K562 (cell line): ENCODE data around the gene CHMP2A. TPM values are rescaled to one million over a fixed set of nuclear protein-coding genes. Genes with fewer than 3 reads are reported as not detected.

Experiments used
- CBX2 ChIP-seq: fragments of 200-600 bp; sonication (generic); IDR thresholded peaks from one replicate; pipeline ENCODE4 v1.6.1; 2012; ENCODE audit warnings: mild to moderate bottlenecking, low read length, inconsistent platforms; ENCODE audit not compliant: insufficient read depth, poor library complexity, severe bottlenecking
- CXXC5 ChIP-seq: fragments of 250-450 bp; sonication (Bioruptor Pico); IDR thresholded peaks from 2 replicates; pipeline ENCODE4 v1.8.0; 2022; ENCODE audit warnings: inconsistent platforms, mild to moderate bottlenecking, moderate library complexity
- ERF ChIP-seq: fragments of 450-650 bp; formaldehyde crosslinking; IDR thresholded peaks from 2 replicates; pipeline ENCODE4 v1.4.0; 2020; ENCODE audit warnings: mild to moderate bottlenecking, mixed read lengths
- FOXK2 ChIP-seq, 2 experiments: fragments of 450-650 bp; IDR thresholded peaks in 1 of 2; conservative IDR thresholded peaks in 1 of 2; 2 replicates each; pipeline ENCODE4 v1.6.1; 2016; ENCODE audit warnings: low read depth in 2 of 2, mild to moderate bottlenecking in 1 of 2
- GATAD2A ChIP-seq: fragments of 450-650 bp; IDR thresholded peaks from 2 replicates; pipeline ENCODE4 v1.6.1; 2017
- HDAC2 ChIP-seq: fragments of 450-650 bp; IDR thresholded peaks from 2 replicates; pipeline ENCODE4 v1.6.1; 2016; ENCODE audit warnings: mild to moderate bottlenecking
- HEY1 ChIP-seq: fragments of 250-450 bp; sonication (Bioruptor Pico); IDR thresholded peaks from 2 replicates; pipeline ENCODE4 v1.5.0; 2020; ENCODE audit warnings: mild to moderate bottlenecking, moderate library complexity, borderline replicate concordance
- HOXB6 ChIP-seq: fragments of 250-450 bp; sonication (Bioruptor Pico); IDR thresholded peaks from 2 replicates; pipeline ENCODE4 v1.5.1; 2022; ENCODE audit warnings: mild to moderate bottlenecking, borderline replicate concordance
- JUND ChIP-seq, 2 experiments: IDR thresholded peaks; 2 replicates in 1 of 2; 3 replicates in 1 of 2; pipeline ENCODE4 v1.6.1; 2011; ENCODE audit warnings: borderline replicate concordance in 2 of 2, low read depth in 2 of 2, low read length in 2 of 2, improper control_type of control experiment in 1 of 2, missing biosample characterization in 1 of 2, missing genetic modification characterization in 1 of 2, missing genetic modification reagents in 1 of 2
- MBD1 ChIP-seq: fragments of 250-450 bp; sonication (Bioruptor Pico); IDR thresholded peaks from 2 replicates; pipeline ENCODE4 v1.8.0; 2022; ENCODE audit warnings: inconsistent platforms
- MEIS2 ChIP-seq: fragments of 450-650 bp; IDR thresholded peaks from 2 replicates; pipeline ENCODE4 v1.6.1; 2014; ENCODE audit warnings: mild to moderate bottlenecking; ENCODE audit not compliant: partially characterized antibody
- MTA3 ChIP-seq: fragments of 450-650 bp; formaldehyde crosslinking; IDR thresholded peaks from 2 replicates; pipeline ENCODE4 v1.6.1; 2017; ENCODE audit warnings: mild to moderate bottlenecking, borderline replicate concordance
- RBM15 ChIP-seq: fragments of 200-400 bp; formaldehyde crosslinking; IDR thresholded peaks from 2 replicates; pipeline ENCODE4 v1.6.1; 2018; ENCODE audit warnings: mild to moderate bottlenecking, low read length, moderate library complexity; ENCODE audit not compliant: insufficient read depth
- RBM25 ChIP-seq: fragments of 200-400 bp; formaldehyde crosslinking; IDR thresholded peaks from 2 replicates; pipeline ENCODE4 v1.6.1; 2018; ENCODE audit warnings: low read length, low read depth, moderate library complexity; ENCODE audit not compliant: severe bottlenecking
- TRIM28 ChIP-seq: fragments of 450-650 bp; IDR thresholded peaks from 2 replicates; pipeline ENCODE4 v1.6.1; 2017
- ZC3H8 ChIP-seq: fragments of 450-650 bp; IDR thresholded peaks from 2 replicates; pipeline ENCODE4 v1.6.1; 2017
- ZNF253 ChIP-seq: fragments of 250-450 bp; sonication (Bioruptor Pico); conservative IDR thresholded peaks from 2 replicates; pipeline ENCODE4 v1.6.1; 2021; ENCODE audit warnings: mild to moderate bottlenecking
- ZNF57 ChIP-seq: fragments of 450-650 bp; formaldehyde crosslinking; IDR thresholded peaks from 2 replicates; pipeline ENCODE4 v1.4.0; 2020; ENCODE audit warnings: mild to moderate bottlenecking, moderate library complexity
- ZNF699 ChIP-seq: fragments of 250-450 bp; sonication (Bioruptor Pico); IDR thresholded peaks from 2 replicates; pipeline ENCODE4 v1.8.0; 2021; ENCODE audit warnings: mild to moderate bottlenecking, moderate library complexity; ENCODE audit not compliant: insufficient replicate concordance
- ZSCAN32 ChIP-seq: fragments of 450-650 bp; formaldehyde crosslinking; IDR thresholded peaks from 2 replicates; pipeline ENCODE4 v1.4.0; 2020; ENCODE audit warnings: mild to moderate bottlenecking, moderate library complexity
- polyA plus RNA-seq, 8 experiments: library from polyadenylated mRNA; depleted of rRNA in 4 of 8; stranded (reverse) in 5 of 8; unstranded in 3 of 8; fragments of >200 nt; fragmentation: Nextera tagmentation in 2 of 8; fragmentation: Illumina TruSeq in 1 of 8; extraction: Ambion mirVana in 2 of 8; extraction: Trizol in 1 of 8; gene quantifications; 2 replicates each; pipeline versions ENCODE4 v1.2.1 to v1.2.3, GENCODE V29; 2011 to 2014; ENCODE audit warnings: inconsistent platforms in 1 of 8, missing spikeins in 1 of 8
- total RNA-seq, 7 experiments: library from RNA; depleted of rRNA in 6 of 7; stranded (reverse); fragments of >200 nt in 6 of 7; fragmentation: Illumina TruSeq in 2 of 7; extraction: Trizol in 2 of 7; gene quantifications; 2 replicates each; pipeline versions ENCODE4 v1.2.1 to v1.2.3, GENCODE V29; 2011 to 2021; ENCODE audit warnings: low replicate concordance in 1 of 7
- TF ChIP-seq, protein P1 (sequence below), 2 experiments: IDR thresholded peaks in 1 of 2; conservative IDR thresholded peaks in 1 of 2; 2 replicates each; pipeline ENCODE4 v1.6.1; 2016; ENCODE audit warnings: low read depth in 2 of 2, mild to moderate bottlenecking in 1 of 2, missing compliant biosample characterization in 1 of 2, missing genetic modification characterization in 1 of 2, moderate library complexity in 1 of 2
- TF ChIP-seq, protein P2 (sequence below), 2 experiments: fragments of 250-450 bp in 1 of 2; fragments of 450-650 bp in 1 of 2; sonication (Bioruptor Pico) in 1 of 2; IDR thresholded peaks; 2 replicates each; pipeline versions ENCODE4 v1.6.1 to v1.8.0; 2016 to 2021; ENCODE audit warnings: mild to moderate bottlenecking in 2 of 2, moderate library complexity in 2 of 2, missing compliant biosample characterization in 1 of 2, missing genetic modification characterization in 1 of 2

The CHMP2A gene
- total and polyA plus RNA-seq, 9 of the 15 experiments (the other 6 are each of a cell fraction or from before 2014, with no cell fraction given), result 57.6 to 159 (median 87.2) TPM

DNA sequence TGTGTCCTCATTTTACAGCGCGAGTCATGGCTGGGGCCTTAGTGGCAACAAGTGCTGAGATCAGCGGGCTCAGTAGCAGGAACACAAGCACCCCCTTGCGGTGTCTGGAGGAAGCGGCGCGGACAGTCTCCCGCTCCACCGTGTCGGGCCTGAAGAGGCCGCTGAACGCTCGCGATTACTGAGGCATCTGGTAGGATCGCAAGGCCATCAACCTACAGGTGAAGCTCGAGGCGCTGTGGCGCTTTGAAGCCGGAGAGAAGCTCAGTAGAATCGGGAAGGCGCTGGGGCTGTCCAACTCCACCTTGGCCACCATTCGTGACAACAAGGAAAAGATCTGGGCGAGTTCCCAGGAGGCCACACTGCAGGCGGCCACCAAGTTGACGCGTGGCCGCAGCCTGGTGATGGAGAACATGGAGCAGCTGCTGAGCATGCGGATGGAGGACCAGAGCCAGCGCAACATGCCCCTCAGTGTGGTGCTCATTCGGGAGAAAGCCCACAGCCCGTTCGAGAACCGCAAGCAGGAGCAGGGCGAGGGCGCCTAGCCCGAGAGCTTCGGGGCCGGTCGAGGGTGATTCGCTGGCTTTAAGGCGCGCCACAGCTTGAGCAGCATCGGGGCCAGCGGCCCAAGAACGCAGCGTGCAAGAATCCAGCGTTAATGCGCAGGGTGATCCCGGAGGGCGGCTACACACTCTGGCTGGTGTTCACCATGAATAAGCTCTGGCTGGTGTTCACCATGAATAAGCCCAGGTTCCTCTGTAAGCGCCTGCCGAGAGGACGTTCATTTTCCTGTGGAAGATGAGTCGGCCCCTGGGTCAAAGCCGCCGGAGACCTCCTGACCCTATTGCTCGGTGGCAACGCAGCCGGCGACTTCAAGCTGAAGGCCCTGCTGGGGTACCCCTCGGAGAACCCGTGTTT lies 26.6 kb upstream of the CHMP2A start (continued):
- TF ChIP-seq, protein P1, sequence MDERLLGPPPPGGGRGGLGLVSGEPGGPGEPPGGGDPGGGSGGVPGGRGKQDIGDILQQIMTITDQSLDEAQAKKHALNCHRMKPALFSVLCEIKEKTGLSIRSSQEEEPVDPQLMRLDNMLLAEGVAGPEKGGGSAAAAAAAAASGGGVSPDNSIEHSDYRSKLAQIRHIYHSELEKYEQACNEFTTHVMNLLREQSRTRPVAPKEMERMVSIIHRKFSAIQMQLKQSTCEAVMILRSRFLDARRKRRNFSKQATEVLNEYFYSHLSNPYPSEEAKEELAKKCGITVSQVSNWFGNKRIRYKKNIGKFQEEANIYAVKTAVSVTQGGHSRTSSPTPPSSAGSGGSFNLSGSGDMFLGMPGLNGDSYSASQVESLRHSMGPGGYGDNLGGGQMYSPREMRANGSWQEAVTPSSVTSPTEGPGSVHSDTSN (CRISPR knock-in tag; IDR thresholded peaks at IDR 0.05; ENCODE audit: low read depth), result no peak
- TF ChIP-seq, protein P1 (tag; conservative IDR thresholded peaks at IDR 0.05; ENCODE audit: low read depth), result no peak
- TF ChIP-seq ZC3H8 (no peak), ZNF253 (no peak), FOXK2 (conservative IDR thresholded peaks at IDR 0.05 in 1 of 2, IDR thresholded peaks at IDR 0.05 in 1 of 2; ENCODE audit: low read depth in 2 of 2) (peak; percentile 93 to 95; a peak in 3 of 4 replicates), CXXC5 (CRISPR knock-in tag) (peak; percentile 59; the same call in 1 of the 2 replicates), HOXB6 (CRISPR knock-in tag) (no peak), HEY1 (CRISPR knock-in tag) (no peak), TRIM28 (peak; percentile 64; the same call in 1 of the 2 replicates), MTA3 (peak; percentile 61; the same call in 1 of the 2 replicates), GATAD2A (no peak), CBX2 (no peak), RBM25 (no peak), ZSCAN32 (CRISPR knock-in tag) (no peak), ZNF699 (CRISPR knock-in tag) (no peak), ERF (CRISPR knock-in tag) (no peak), HDAC2 (no peak), MEIS2 (no peak), MBD1 (CRISPR knock-in tag) (peak; percentile 96), JUND (IDR thresholded peaks at IDR 0.05; ENCODE audit: borderline replicate concordance, low read depth, low read length) (peak; percentile 84), JUND (tag; IDR thresholded peaks at IDR 0.05; ENCODE audit: borderline replicate concordance, low read depth, low read length) (peak; percentile 83; the same call in 1 of the 3 replicates), RBM15 (no peak), ZNF57 (CRISPR knock-in tag) (no peak)
- TF ChIP-seq, protein P2, sequence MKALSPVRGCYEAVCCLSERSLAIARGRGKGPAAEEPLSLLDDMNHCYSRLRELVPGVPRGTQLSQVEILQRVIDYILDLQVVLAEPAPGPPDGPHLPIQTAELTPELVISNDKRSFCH (CRISPR knock-in tag; IDR thresholded peaks at IDR 0.05), result no peak
- TF ChIP-seq, protein P2 (tag; IDR thresholded peaks at IDR 0.05), result no peak
